Stimulated activated CD4-positive, alpha-beta T cell treated with anti-CD3 and anti-CD28 coated beads, Interleukin-15, amount 100 ng/mL, for 24 hours (primary cell): ENCODE results near the gene ZBTB7A.

ENCODE experiments used
- DNase-seq: peaks from one replicate; pipeline ENCODE4 v3.0.0-alpha.2; 2020

The ZBTB7A gene

GRCh38 chr19:4093643-4094175, 27.0 kb upstream of the ZBTB7A start:
- no peak for DNase-seq

- DNase-seq: no peak
These were observed 23.9 kb upstream of the ZBTB7A start for GRCh38 chr19:4090356-4091220.

GRCh38 chr19:4089946-4090345, 23.2 kb upstream of the ZBTB7A start:
- no peak for DNase-seq

GRCh38 chr19:4089400-4089908, 22.8 kb upstream of the ZBTB7A start:
- DNase-seq: peak; percentile 71

GRCh38 chr19:4088975-4089374, 22.3 kb upstream of the ZBTB7A start:
- no peak for DNase-seq

- DNase-seq: no peak
These were observed 21.3 kb upstream of the ZBTB7A start for GRCh38 chr19:4087787-4088679.

GRCh38 chr19:4086411-4086867, 19.7 kb upstream of the ZBTB7A start:
- no peak for DNase-seq

- no peak for DNase-seq
These were observed 17.8 kb upstream of the ZBTB7A start for GRCh38 chr19:4084547-4084877.

- DNase-seq: peak; percentile 45
These were observed 17.2 kb upstream of the ZBTB7A start for GRCh38 chr19:4083677-4084546.

GRCh38 chr19:4082172-4082571, 15.5 kb upstream of the ZBTB7A start:
- no peak for DNase-seq

- no peak for DNase-seq
These were observed 14.9 kb upstream of the ZBTB7A start for GRCh38 chr19:4081441-4082129.

- DNase-seq: no peak
These were observed 13.8 kb upstream of the ZBTB7A start for GRCh38 chr19:4080473-4080872.

- DNase-seq: peak; percentile 67
These were observed 11.3 kb upstream of the ZBTB7A start for GRCh38 chr19:4077800-4078684.

GRCh38 chr19:4077007-4077374, 10.3 kb upstream of the ZBTB7A start:
- no peak for DNase-seq

GRCh38 chr19:4075373-4075772, 8.7 kb upstream of the ZBTB7A start:
- DNase-seq: no peak

- no peak for DNase-seq
These were observed 4.9 kb upstream of the ZBTB7A start for GRCh38 chr19:4071610-4072009.

GRCh38 chr19:4069331-4069959, 2.7 kb upstream of the ZBTB7A start:
- peak; percentile 73 for DNase-seq

GRCh38 chr19:4068047-4068966, 1.6 kb upstream of the ZBTB7A start:
- DNase-seq: no peak

- DNase-seq: no peak
These were observed 822 bp upstream of the ZBTB7A start for GRCh38 chr19:4067396-4068046.
